K562 (cell line): ENCODE results near the gene TXNDC15. TPM values are rescaled to one million over a fixed set of nuclear protein-coding genes. Genes with fewer than 3 reads are reported as not detected.

Experiments used
- ATAC-seq: fragments of 200-7000 bp; cut with Tn5 transposase; 3 replicates; pipeline ENCODE4 v1.9.1; 2020; ENCODE audit warnings: moderate library complexity
- BruUV-seq: library from RNA; stranded (reverse); fragments of 400-500 nt; replicated peaks from 2 replicates; lab custom pipeline; 2021; lab: Mats Ljungman, UMichigan
- CTCF ChIA-PET: fragments of 300-600 bp; formaldehyde crosslinking; extraction: SDS; loops from one replicate; lab custom pipeline; 2021; ENCODE audit warnings: low intra/inter-chr PET ratio; lab: Yijun Ruan, JAX
- POLR2A ChIA-PET: fragments of 300-600, 350-650 bp; sonication (Branson Sonifier 250); formaldehyde crosslinking; extraction: SDS; loops from one replicate; lab custom pipeline; 2021; ENCODE audit warnings: antibody characterized with exemption, inconsistent platforms; lab: Yijun Ruan, JAX
- DNase-seq, 4 experiments: peaks; one replicate each; pipeline versions ENCODE4 v3.0.0 to v3.0.0-alpha.2; 2011 to 2018; ENCODE audit warnings: low spot score in 3 of 4, mixed read lengths in 3 of 4; ENCODE audit errors: extremely low read depth in 1 of 4
- FAIRE-seq: peaks from 2 replicates; lab custom pipeline; 2011; peaks lifted over from hg19 to GRCh38; lab: Jason Lieb, UNC
- H2AFZ ChIP-seq: 2 replicates; pipeline ENCODE4 v1.6.0; 2011; ENCODE audit warnings: low read depth, low read length, control low read depth, inconsistent platforms
- H3K27ac ChIP-seq: fragments of 200-600 bp; 3 replicates; pipeline ENCODE4 v1.8.0; 2011; ENCODE audit warnings: low read depth, mild to moderate bottlenecking, control low read depth, inconsistent platforms, low read length, moderate library complexity, mixed read lengths; ENCODE audit errors: extremely low read depth
- H3K27me3 ChIP-seq, 2 experiments: fragments of 300-600 bp in 1 of 2; 2 replicates in 1 of 2; 3 replicates in 1 of 2; pipeline versions ENCODE4 v1.6.0 to v1.8.0; 2011; ENCODE audit warnings: inconsistent platforms in 2 of 2, low read length in 2 of 2, mild to moderate bottlenecking in 1 of 2, mixed read lengths in 1 of 2, moderate library complexity in 1 of 2; ENCODE audit not compliant: control insufficient read depth in 2 of 2, insufficient read depth in 2 of 2
- H3K36me3 ChIP-seq: fragments of 300-600 bp; 3 replicates; pipeline ENCODE4 v1.8.0; 2011; ENCODE audit warnings: mild to moderate bottlenecking, low read length, inconsistent platforms; ENCODE audit not compliant: control insufficient read depth, insufficient read depth
- H3K4me1 ChIP-seq, 2 experiments: fragments of 200-600 bp in 1 of 2; replicated peaks in 1 of 2; 2 replicates in 1 of 2; 3 replicates in 1 of 2; pipeline versions ENCODE4 v1.5.1 to v1.8.0; 2011; ENCODE audit warnings: inconsistent platforms in 2 of 2, low read length in 2 of 2, mild to moderate bottlenecking in 1 of 2, mixed read lengths in 1 of 2, moderate library complexity in 1 of 2; ENCODE audit not compliant: control insufficient read depth in 2 of 2, insufficient read depth in 2 of 2
- H3K4me2 ChIP-seq: 2 replicates; pipeline ENCODE4 v1.6.1; 2011; ENCODE audit warnings: low read length, control low read depth, inconsistent platforms, mixed read lengths; ENCODE audit not compliant: insufficient read depth
- H3K4me3 ChIP-seq: fragments of 200-600 bp; sonication (generic), shearing (Covaris generic); 2 replicates; pipeline ENCODE4 v1.5.1; 2016; ENCODE audit warnings: control low read depth, inconsistent platforms
- H3K79me2 ChIP-seq: fragments of 200-600 bp; 3 replicates; pipeline ENCODE4 v1.8.0; 2011; ENCODE audit warnings: low read length, inconsistent platforms; ENCODE audit not compliant: control insufficient read depth, insufficient read depth
- H3K9ac ChIP-seq, 2 experiments: 2 replicates each; pipeline versions ENCODE4 v1.6.0 to v1.6.1; 2011; ENCODE audit warnings: low read depth in 2 of 2, low read length in 2 of 2, control low read depth in 1 of 2, inconsistent platforms in 1 of 2, mild to moderate bottlenecking in 1 of 2, mixed read lengths in 1 of 2; ENCODE audit not compliant: insufficient read depth in 1 of 2
- H3K9me1 ChIP-seq: one replicate; pipeline ENCODE4 v1.6.0; 2011; ENCODE audit warnings: inconsistent platforms, mild to moderate bottlenecking, low read length, moderate library complexity; ENCODE audit not compliant: control insufficient read depth, insufficient read depth
- H3K9me3 ChIP-seq: replicated peaks from 2 replicates; pipeline ENCODE4 v1.5.1; 2011; ENCODE audit warnings: low read depth, low read length, inconsistent platforms; ENCODE audit not compliant: control insufficient read depth, insufficient read depth
- H4K20me1 ChIP-seq: replicated peaks from 2 replicates; pipeline ENCODE4 v1.6.1; 2011; ENCODE audit warnings: low read length, inconsistent platforms, mixed read lengths; ENCODE audit not compliant: control insufficient read depth, insufficient read depth
- C11orf30 ChIP-seq: fragments of 450-650 bp; IDR thresholded peaks from 2 replicates; pipeline ENCODE4 v1.6.1; 2016; ENCODE audit warnings: low read depth, mild to moderate bottlenecking
- CBX5 ChIP-seq: IDR thresholded peaks from 2 replicates; pipeline ENCODE4 v1.6.1; 2014; ENCODE audit warnings: low read depth, borderline replicate concordance
- GATA2 ChIP-seq: sonication (generic); formaldehyde crosslinking; IDR thresholded peaks from 2 replicates; pipeline ENCODE4 v1.4.0; 2020; ENCODE audit warnings: mild to moderate bottlenecking, missing genetic modification reagents
- HNRNPUL1 ChIP-seq: fragments of 200-400 bp; formaldehyde crosslinking; IDR thresholded peaks from 2 replicates; pipeline ENCODE4 v1.6.1; 2017; ENCODE audit warnings: low read length
- MAFF ChIP-seq: IDR thresholded peaks from 2 replicates; pipeline ENCODE4 v1.6.1; 2012; ENCODE audit warnings: low read length, improper control_type of control experiment
- MAFG ChIP-seq: fragments of 450-650 bp; conservative IDR thresholded peaks from 2 replicates; pipeline ENCODE4 v1.6.1; 2016; ENCODE audit warnings: missing genetic modification characterization, missing compliant biosample characterization
- NFE2 ChIP-seq: IDR thresholded peaks from 2 replicates; pipeline ENCODE4 v1.6.1; 2014; ENCODE audit warnings: antibody characterized with exemption, low read depth
- PHF20 ChIP-seq: fragments of 450-650 bp; IDR thresholded peaks from 2 replicates; pipeline ENCODE4 v1.6.1; 2018; ENCODE audit not compliant: partially characterized antibody
- RBFOX2 ChIP-seq: fragments of 200-400 bp; formaldehyde crosslinking; IDR thresholded peaks from 2 replicates; pipeline ENCODE4 v1.6.1; 2017; ENCODE audit warnings: low read depth, mild to moderate bottlenecking, low read length, moderate library complexity
- ZNF316 ChIP-seq: fragments of 450-650 bp; IDR thresholded peaks from 2 replicates; pipeline ENCODE4 v1.6.1; 2016
- WGBS: fragments of 100-300 bp; shearing (Covaris generic); methylation state at CpG from one replicate; pipeline ENCODE4 v1.1.6; 2016; ENCODE audit warnings: low coverage, mixed read lengths; ENCODE audit not compliant: insufficient coverage; ENCODE audit errors: missing lambda C conversion rate; 5-methylcytosine and 5-hydroxymethylcytosine counted together
- in situ Hi-C: fragments of 300-500 bp; cut with MboI; formaldehyde crosslinking; loops from 4 replicates; pipeline ENCODE4 v1.15.0; 2018; ENCODE audit warnings: inconsistent platforms, mixed read lengths
- intact Hi-C: fragments of 100-400 bp; cut with micrococcal nuclease; formaldehyde crosslinking; loops from 2 replicates; pipeline ENCODE4 v1.14.2; 2022
- polyA plus RNA-seq, 8 experiments: library from polyadenylated mRNA; depleted of rRNA in 4 of 8; stranded (reverse) in 5 of 8; unstranded in 3 of 8; fragments of >200 nt; fragmentation: Nextera tagmentation in 2 of 8; fragmentation: Illumina TruSeq in 1 of 8; extraction: Ambion mirVana in 2 of 8; extraction: Trizol in 1 of 8; gene quantifications; 2 replicates each; pipeline versions ENCODE4 v1.2.1 to v1.2.3, GENCODE V29; 2011 to 2014; ENCODE audit warnings: inconsistent platforms in 1 of 8, missing spikeins in 1 of 8
- total RNA-seq, 7 experiments: library from RNA; depleted of rRNA in 6 of 7; stranded (reverse); fragments of >200 nt in 6 of 7; fragmentation: Illumina TruSeq in 2 of 7; extraction: Trizol in 2 of 7; gene quantifications; 2 replicates each; pipeline versions ENCODE4 v1.2.1 to v1.2.3, GENCODE V29; 2011 to 2021; ENCODE audit warnings: low replicate concordance in 1 of 7

Gene TXNDC15
- total and polyA plus RNA-seq, 9 of the 15 experiments (the other 6 are each of a cell fraction or from before 2014, with no cell fraction given) = 3.0 to 15.4 (median 12.3) TPM

- FAIRE-seq = no peak
- intact Hi-C loops = no loop called here
- ATAC-seq = peak; percentile 44
- Histone ChIP-seq H3K9ac (no peak overlapping the region), H3K9me3 (no peaks in the 10 kb centered on the region), H3K4me1 (peaks cover 0 to 8% of the 10 kb centered on the region in 2 experiments; a peak in 2 of 5 replicates), H3K9me1 (no peaks in the 10 kb centered on the region), H3K4me2 (no peak overlapping the region), H3K79me2 (no peaks in the 10 kb centered on the region), H3K27ac (no peak overlapping the region; the same call in 2 of the 3 replicates), H3K27me3 (no peaks in the 10 kb centered on the region), H3K36me3 (peaks cover 12% of the 10 kb centered on the region; the same call in 1 of the 3 replicates), H2AFZ (no peak overlapping the region), H3K4me3 (no peak overlapping the region), H4K20me1 (0 out of 2 replicates have a peak, but pooled peaks cover 2% of the 10 kb centered on the region)
- ChIA-PET POLR2A (interaction anchor here (0.8 to 1.7 kb wide), 6 partner anchors 9 to 117 kb away, joined by 3 to 7 read pairs (median 3); partner anchors contain the start of genes C5orf24, PCBD2 and TXNDC15), CTCF (no interaction called here)
- in situ Hi-C loops = no loop called here
- BruUV-seq = no TSS peak
- WGBS = 9% methylated on average over 2 of the region's 2 CpGs
- peak; percentile 21; the same call in 1 of the 2 replicates for TF ChIP-seq MAFF
- peak; percentile 70 for TF ChIP-seq NFE2
- TF ChIP-seq GATA2 (CRISPR knock-in tag) = 0 out of 2 replicates have a peak, but pooled peaks have one; percentile 16
- no peak for TF ChIP-seq CBX5
- TF ChIP-seq ZNF316 = peak; percentile 40
- no peak for TF ChIP-seq RBFOX2
- TF ChIP-seq MAFG (tag) = peak; percentile 28
- peak; percentile 56 for TF ChIP-seq C11orf30
- TF ChIP-seq HNRNPUL1 = no peak
- TF ChIP-seq PHF20 = no peak
- no peak for DNase-seq
These were observed 9.5 kb upstream of the TXNDC15 start for GRCh38 chr5:134864707-134865106.
